ENCODE results near the gene HP1BP3.
"Not testable (repeated sequence)": the region's sequence is repeated elsewhere in the genome, so short reads cannot be mapped to it uniquely, and the experiment has no call there.

The HP1BP3 gene

DNA sequence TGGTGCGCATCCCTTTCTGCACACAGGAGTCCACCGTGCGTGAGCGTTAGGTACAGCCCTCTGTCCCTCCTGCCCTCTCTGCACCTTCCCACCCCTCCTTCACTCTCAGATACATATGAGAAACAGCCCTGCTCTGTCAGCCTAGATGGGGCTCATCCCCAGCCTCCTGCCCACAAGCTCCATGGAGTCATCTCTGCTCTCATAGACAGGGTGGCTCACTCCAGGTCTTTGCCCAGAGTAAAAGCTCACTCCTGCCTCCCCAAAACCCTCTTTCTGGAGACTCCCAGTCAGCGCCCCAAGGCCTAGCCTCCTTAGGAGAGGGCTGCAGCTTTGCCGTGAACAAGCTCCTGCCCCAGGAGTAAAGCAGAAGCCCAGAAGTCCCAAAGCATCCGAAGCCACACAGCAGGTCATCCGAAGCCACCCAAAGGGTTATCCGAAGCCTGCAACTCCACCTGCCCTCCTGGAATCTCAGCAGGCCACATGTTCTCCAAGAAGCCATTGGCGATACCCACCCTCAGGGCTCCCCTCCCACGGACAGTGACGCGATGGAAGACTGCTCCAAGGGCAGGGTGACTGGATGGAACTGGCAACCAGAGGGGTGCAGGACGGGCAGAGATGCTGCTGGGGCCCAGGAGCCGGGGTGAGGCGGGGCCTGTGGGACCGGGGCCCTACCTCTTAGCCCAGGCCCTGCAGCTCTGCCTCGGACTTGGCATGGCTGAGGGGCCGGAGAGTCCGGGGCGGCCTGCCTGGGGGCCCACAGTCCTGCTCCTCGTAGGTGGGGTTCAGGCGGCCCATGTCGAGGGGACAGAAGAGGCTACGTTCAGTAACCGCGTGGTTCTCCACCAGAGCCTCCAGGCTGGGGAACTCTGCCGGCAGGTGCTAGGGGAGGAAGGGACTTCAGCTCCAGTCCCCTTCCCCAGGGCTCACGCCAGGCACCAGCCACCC, 65.7 kb downstream of the HP1BP3 start:
- TF ChIP-seq, protein P1, sequence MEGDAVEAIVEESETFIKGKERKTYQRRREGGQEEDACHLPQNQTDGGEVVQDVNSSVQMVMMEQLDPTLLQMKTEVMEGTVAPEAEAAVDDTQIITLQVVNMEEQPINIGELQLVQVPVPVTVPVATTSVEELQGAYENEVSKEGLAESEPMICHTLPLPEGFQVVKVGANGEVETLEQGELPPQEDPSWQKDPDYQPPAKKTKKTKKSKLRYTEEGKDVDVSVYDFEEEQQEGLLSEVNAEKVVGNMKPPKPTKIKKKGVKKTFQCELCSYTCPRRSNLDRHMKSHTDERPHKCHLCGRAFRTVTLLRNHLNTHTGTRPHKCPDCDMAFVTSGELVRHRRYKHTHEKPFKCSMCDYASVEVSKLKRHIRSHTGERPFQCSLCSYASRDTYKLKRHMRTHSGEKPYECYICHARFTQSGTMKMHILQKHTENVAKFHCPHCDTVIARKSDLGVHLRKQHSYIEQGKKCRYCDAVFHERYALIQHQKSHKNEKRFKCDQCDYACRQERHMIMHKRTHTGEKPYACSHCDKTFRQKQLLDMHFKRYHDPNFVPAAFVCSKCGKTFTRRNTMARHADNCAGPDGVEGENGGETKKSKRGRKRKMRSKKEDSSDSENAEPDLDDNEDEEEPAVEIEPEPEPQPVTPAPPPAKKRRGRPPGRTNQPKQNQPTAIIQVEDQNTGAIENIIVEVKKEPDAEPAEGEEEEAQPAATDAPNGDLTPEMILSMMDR (IDR thresholded peaks at IDR 0.05; ENCODE audit: low read depth, low read length) = no peak
- no peak for DNase-seq (ENCODE audit: extremely low read depth, low read depth)

DNA sequence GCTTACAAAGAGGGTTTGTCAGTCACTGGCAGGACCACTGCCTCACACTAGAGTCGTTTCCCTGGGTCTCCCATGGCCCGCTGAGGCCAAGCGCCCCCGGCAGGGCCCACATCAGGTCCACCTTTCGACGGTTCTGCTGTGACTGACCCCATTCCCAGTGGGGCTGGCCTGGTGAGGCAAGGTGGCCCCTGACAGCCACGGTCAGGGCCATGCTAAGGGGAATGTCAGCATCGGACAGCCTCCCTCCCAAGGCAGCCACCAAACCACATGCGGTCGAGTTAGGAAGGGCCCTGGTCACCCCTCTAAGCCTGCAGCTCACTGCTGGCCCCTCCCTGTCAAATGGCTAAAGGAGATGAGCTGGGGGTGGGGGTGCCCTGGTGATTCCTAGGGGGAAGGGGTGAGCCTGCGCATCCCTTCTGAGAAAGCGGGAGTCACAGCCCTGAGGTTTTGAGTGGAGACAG, 66.4 kb downstream of the HP1BP3 start:
- no peak for DNase-seq (ENCODE audit: extremely low read depth, low read depth)
- TF ChIP-seq, protein P1 (IDR thresholded peaks at IDR 0.05; ENCODE audit: low read depth, low read length) = no peak

DNA sequence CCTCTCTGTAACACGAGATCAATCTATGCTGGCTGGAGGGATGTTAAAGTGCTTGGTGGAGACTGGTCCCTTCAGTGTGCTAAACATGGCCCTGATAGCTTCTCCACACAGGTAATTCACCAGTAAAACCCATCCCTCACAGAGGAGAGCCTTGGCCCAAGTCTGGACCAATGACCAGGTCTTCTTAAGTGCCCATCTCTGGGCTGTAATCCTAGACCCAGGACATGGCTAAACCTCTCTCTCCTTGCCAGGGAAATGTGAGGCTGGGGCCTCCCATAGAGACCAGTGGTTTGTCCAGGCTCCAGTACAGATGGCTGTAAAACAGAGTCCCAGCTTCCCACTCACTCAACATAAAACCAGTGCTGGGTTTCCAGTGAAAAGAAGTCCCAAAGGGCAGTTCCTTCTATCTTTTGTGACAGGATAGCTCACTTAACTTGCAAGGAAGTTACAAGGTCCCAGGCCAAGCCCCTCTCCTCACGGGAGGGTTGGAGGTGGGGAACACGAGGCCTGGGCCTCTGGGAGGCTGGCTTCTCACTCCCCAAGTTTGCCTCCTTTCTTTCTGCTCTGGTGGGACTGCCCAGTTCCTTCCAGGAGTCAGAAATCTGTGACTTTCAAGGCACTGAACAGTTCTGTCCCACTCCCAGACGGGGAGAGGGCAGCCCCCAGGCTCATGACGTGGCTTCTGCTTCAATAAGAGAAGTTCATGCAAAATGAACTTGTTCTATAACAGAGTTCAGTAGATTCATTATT, 67.1 kb downstream of the HP1BP3 start:
- no peak for DNase-seq (ENCODE audit: extremely low read depth, low read depth)
- TF ChIP-seq, protein P1 (IDR thresholded peaks at IDR 0.05; ENCODE audit: low read depth, low read length) = no peak

DNA sequence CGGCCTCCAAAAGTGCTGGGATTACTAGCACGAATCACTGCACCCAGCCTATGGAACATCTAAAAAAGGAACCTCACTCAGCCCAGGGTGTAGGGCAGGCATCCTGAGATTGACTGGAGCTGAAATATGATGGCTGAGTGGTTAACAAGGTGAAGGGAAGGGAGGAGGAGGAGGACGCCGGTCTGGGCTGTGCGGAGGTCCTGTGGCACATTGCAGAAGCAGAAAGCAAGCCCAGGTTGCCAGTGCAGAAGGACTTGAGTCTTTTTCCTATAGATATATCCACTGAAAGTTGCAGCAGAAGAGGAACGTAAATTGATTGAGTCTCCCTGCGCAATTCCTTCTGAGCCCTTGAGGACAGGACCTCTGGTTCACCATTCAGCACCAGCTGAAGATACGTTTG, 67.8 kb downstream of the HP1BP3 start:
- DNase-seq (ENCODE audit: extremely low read depth, low read depth) = no peak
- TF ChIP-seq, protein P1 (IDR thresholded peaks at IDR 0.05; ENCODE audit: low read depth, low read length) = no peak

DNA sequence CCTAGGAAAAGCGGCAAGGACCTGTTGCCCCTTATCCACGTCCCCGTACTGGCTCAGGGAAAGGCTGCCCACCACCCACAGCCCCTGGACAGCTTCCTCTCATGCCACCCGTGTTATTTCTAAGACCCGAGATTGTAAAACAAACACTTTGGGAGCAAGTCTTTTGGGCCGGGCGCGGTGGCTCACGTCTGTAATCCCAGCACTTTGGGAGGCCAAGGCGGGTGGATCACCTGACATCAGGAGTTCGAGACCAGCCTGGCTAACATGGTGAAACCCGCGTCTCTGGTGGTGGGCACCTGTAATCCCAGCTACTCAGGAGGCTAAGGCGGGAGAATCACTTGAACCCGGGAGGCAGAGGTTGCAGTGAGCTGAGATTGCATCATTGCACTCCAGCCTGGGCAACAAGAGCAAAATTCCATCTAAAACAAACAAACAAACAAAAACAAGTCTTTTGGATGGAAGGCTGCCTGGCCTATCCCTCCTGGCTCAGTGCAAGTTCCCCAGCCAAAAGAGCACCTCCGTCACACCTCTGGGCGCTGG, 68.7 kb downstream of the HP1BP3 start:
- not testable (repeated sequence) for DNase-seq (ENCODE audit: extremely low read depth, low read depth)

DNA sequence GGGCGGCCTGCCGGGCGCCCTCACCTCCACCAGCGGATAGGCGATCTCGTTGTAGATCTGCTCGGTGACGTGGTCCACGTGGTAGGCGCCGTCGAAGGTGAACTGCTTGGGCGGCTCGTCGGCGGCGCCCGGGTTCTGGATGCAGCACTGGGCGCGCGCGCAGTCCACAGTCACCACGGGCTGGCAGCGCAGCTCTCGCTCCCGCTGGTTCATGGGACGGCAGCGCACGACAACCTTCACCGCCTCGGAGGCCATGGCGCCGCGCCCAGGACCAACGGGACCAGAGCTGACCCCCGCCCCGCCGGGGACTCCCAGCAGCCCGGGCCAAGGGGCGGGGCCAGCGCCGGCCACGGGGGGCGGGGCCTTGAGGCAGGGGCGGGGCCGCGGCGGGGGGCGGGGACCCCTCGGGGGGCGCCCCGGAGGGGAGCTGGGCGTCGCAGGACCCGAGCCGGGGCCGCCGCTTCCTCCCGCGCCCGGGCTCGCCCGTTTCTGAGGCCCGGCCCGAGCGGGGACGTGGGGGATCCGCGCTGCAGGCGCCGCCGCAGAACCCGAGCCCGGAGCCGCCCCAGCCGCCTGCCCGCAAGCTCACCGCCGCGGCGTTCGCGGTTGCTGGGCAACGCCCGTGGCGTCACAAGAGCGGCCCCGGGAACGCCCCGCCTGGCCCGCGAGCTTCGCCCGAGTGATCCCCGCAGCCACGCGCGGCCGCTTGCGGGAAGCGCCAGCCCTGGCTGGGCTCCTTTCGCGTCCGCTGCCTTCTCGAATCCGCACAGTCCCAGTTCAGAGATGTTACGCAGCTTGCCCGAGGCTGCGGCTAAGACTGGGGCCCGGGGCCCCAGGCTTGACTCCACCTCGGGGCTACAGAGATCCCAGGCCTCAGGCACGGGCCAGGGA, 69.4 kb downstream of the HP1BP3 start, which contains the start of gene KIF17:
Gene KIF17 (minus strand): TSS at position 556 of the 891 bp plus-strand sequence. CDS start 301 bp downstream, at position 255.
- TF ChIP-seq, protein P1 (IDR thresholded peaks at IDR 0.05; ENCODE audit: low read depth, low read length) = no peak
- DNase-seq (ENCODE audit: extremely low read depth, low read depth) = peak; percentile 41

DNA sequence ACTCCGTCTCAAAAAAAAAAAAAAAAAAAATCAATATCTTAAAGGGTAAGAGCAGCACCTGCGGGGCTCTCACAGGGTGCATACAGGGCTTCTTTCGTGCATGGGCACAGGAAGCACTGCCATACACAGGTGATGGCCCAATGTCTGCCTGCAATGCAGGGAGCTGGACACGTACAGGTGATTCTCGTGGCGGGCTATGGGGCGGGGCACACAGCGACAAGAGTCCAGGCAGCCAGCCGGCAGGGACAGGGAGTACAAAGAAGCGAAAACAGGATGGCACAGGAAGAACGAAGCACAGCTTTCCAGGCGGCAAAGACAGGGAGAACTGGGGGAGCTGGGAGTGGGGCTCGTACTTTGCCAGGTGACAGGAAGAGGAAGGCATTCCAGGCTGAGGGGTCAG, 70.9 kb downstream of the HP1BP3 start:
- TF ChIP-seq, protein P1 (IDR thresholded peaks at IDR 0.05; ENCODE audit: low read depth, low read length) = no peak
- no peak for DNase-seq (ENCODE audit: extremely low read depth, low read depth)
